WTC11 (cell line): ENCODE data around the gene PRKN. TPM values are rescaled to one million over a fixed set of nuclear protein-coding genes. Genes with fewer than 3 reads are reported as not detected.
A peak's percentile ranks its signal among the peaks of the same experiment; 100 is the strongest.

ENCODE experiments used
- ATAC-seq: fragments of 200-7000 bp; cut with Tn5 transposase; 2 replicates; pipeline ENCODE4 v1.10.0; 2021; ENCODE audit warnings: mild to moderate bottlenecking, moderate library complexity
- CTCF ChIA-PET: fragments of 300-600 bp; sonication (Branson Sonifier 250); formaldehyde crosslinking; loops from one replicate; lab custom pipeline; 2021; ENCODE audit warnings: antibody characterized with exemption; lab: Charles Lee
- POLR2A ChIA-PET: fragments of 350-600 bp; sonication (Branson Sonifier 250); formaldehyde crosslinking; loops from one replicate; lab custom pipeline; 2021; ENCODE audit warnings: antibody characterized with exemption; lab: Charles Lee
- DNase-seq: peaks from one replicate; pipeline ENCODE4 v3.0.0; 2021; ENCODE audit warnings: low spot score
- H3K27ac Mint-ChIP-seq: 2 replicates; pipeline ENCODE4 v1.8.0; 2021; ENCODE audit warnings: mixed read lengths
- H3K27me3 Mint-ChIP-seq: 2 replicates; pipeline ENCODE4 v1.8.0; 2021; ENCODE audit warnings: low read depth, mild to moderate bottlenecking, moderate library complexity, mixed read lengths
- H3K36me3 Mint-ChIP-seq: 2 replicates; pipeline ENCODE4 v1.8.0; 2021; ENCODE audit warnings: mixed read lengths
- H3K4me1 Mint-ChIP-seq: 2 replicates; pipeline ENCODE4 v1.8.0; 2022; ENCODE audit warnings: mixed read lengths
- H3K4me3 Mint-ChIP-seq: 2 replicates; pipeline ENCODE4 v1.8.0; 2021; ENCODE audit warnings: mild to moderate bottlenecking, moderate library complexity, mixed read lengths
- H3K9me3 Mint-ChIP-seq: 2 replicates; pipeline ENCODE4 v1.8.0; 2021; ENCODE audit warnings: mixed read lengths
- AFF4 ChIP-seq: sonication (generic); formaldehyde crosslinking; IDR thresholded peaks from 2 replicates; pipeline ENCODE4 v1.8.1; 2023; ENCODE audit warnings: mild to moderate bottlenecking, missing genetic modification reagents, borderline replicate concordance
- EMX1 ChIP-seq: fragments of 250-450 bp; sonication (Bioruptor Pico); IDR thresholded peaks from 2 replicates; pipeline ENCODE4 v1.8.0; 2021; ENCODE audit warnings: mild to moderate bottlenecking
- ETV6 ChIP-seq: sonication (generic); formaldehyde crosslinking; IDR thresholded peaks from 2 replicates; pipeline ENCODE4 v1.8.1; 2022; ENCODE audit warnings: mild to moderate bottlenecking, missing genetic modification reagents
- GTF2I ChIP-seq: fragments of 250-450 bp; sonication (Bioruptor Pico); conservative IDR thresholded peaks from 2 replicates; pipeline ENCODE4 v1.4.0; 2021; ENCODE audit warnings: mild to moderate bottlenecking
- JAZF1 ChIP-seq: fragments of 250-450 bp; sonication (Bioruptor Pico); IDR thresholded peaks from 2 replicates; pipeline ENCODE4 v1.9.0; 2021; ENCODE audit warnings: moderate library complexity, mild to moderate bottlenecking, inconsistent platforms
- NFE2L1 ChIP-seq: sonication (generic); formaldehyde crosslinking; IDR thresholded peaks from 2 replicates; pipeline ENCODE4 v1.8.1; 2023; ENCODE audit warnings: missing genetic modification reagents
- NFYB ChIP-seq: sonication (generic); formaldehyde crosslinking; conservative IDR thresholded peaks from 2 replicates; pipeline ENCODE4 v1.8.0; 2022; ENCODE audit warnings: low read depth, missing genetic modification reagents
- NR2C2 ChIP-seq: sonication (generic); formaldehyde crosslinking; IDR thresholded peaks from 2 replicates; pipeline ENCODE4 v1.8.0; 2022; ENCODE audit warnings: mild to moderate bottlenecking, missing genetic modification reagents
- SP1 ChIP-seq: sonication (generic); formaldehyde crosslinking; conservative IDR thresholded peaks from 2 replicates; pipeline ENCODE4 v1.8.1; 2022; ENCODE audit warnings: missing genetic modification reagents
- TCF7 ChIP-seq: sonication (generic); formaldehyde crosslinking; IDR thresholded peaks from 2 replicates; pipeline ENCODE4 v1.8.0; 2022; ENCODE audit warnings: mild to moderate bottlenecking, low read depth, missing genetic modification reagents, moderate library complexity
- USF2 ChIP-seq: sonication (generic); formaldehyde crosslinking; IDR thresholded peaks from 2 replicates; pipeline ENCODE4 v1.8.1; 2023; ENCODE audit warnings: mild to moderate bottlenecking, missing genetic modification reagents, moderate library complexity
- ZNF138 ChIP-seq: sonication (generic); formaldehyde crosslinking; conservative IDR thresholded peaks from 2 replicates; pipeline ENCODE4 v1.8.1; 2022; ENCODE audit warnings: mild to moderate bottlenecking, moderate library complexity, missing genetic modification reagents
- ZNF281 ChIP-seq: sonication (generic); formaldehyde crosslinking; IDR thresholded peaks from 2 replicates; pipeline ENCODE4 v1.8.0; 2023; ENCODE audit warnings: mild to moderate bottlenecking, missing genetic modification reagents
- total RNA-seq: library from RNA; stranded (reverse); gene quantifications from 3 replicates; pipeline ENCODE4 v1.2.3, GENCODE V29; 2021
- TF ChIP-seq, protein P1 (sequence below): sonication (generic); formaldehyde crosslinking; IDR thresholded peaks from 2 replicates; pipeline ENCODE4 v1.8.0; 2022; ENCODE audit warnings: mild to moderate bottlenecking, missing genetic modification reagents
- TF ChIP-seq, protein P2 (sequence below): sonication (generic); formaldehyde crosslinking; IDR thresholded peaks from 2 replicates; pipeline ENCODE4 v1.8.1; 2023; ENCODE audit warnings: mild to moderate bottlenecking, moderate library complexity, missing genetic modification reagents

Gene PRKN
- total RNA-seq, 1 experiment from 2014 or later, result 0.59 TPM

DNA sequence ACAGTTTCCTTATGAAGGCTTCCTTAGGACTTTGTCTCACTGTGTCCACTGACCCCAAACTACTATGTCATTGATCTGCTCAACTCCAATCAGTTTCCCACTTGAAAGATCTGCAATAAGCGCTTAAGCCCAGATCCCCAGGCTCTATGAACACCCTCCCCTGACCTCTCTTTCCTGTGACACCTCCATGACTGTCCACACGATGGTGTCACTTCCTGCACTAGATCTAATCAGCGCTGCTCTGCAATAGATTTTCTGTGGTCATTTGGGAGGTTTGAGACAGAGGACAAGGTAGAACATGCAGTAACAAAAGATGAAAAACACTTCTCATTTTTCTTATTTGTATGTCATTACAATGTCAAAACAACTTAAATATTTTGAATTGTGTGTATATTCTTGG is 1149.1 kb downstream of the PRKN start:
- POLR2A ChIA-PET, result no interaction called here
- Mint-ChIP-seq H3K4me1 (no peaks in the 10 kb centered on the region), H3K36me3 (no peaks in the 10 kb centered on the region), H3K9me3 (no peaks in the 10 kb centered on the region), H3K4me3 (no peak overlapping the region), H3K27me3 (no peaks in the 10 kb centered on the region), H3K27ac (no peak overlapping the region)
- CTCF ChIA-PET, result no interaction called here
- ATAC-seq, result no peak
- no peak for TF ChIP-seq JAZF1
- TF ChIP-seq SP1 (CRISPR knock-in tag), result no peak
- TF ChIP-seq NFYB, result no peak
- no peak for DNase-seq

DNA sequence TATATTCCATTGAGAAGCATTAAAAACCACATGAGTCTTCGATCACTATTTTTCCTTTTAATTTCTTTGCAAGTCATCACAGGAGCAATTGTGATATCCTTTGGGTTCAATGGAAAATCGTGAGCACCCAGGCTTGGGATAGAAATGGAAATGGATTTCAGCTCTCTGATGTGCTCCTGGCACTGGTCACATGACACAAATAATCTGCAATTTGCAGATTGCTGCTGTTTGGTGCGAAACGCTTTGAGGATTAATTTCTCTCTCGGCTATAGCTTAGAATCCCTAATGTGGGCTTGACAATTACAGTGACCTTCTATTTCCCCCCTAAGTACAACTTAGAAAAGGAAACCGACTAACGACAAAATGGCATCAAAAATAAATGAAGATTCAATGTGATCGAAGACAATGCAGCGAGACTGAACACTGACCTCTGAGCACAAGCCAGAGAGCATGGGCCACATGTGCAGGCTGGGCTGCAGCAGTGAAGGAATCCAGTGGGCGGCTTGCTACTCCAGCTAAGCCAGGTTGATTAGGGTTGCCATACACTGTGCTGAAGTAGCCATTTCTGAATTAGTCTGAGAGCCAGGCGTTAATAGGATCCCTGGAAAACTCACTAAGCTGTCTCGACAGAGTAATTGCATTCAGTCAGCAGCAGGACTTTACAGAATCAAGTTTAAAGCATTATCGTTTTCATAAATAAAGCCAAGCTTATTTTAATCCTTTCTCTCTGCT is 1151.9 kb downstream of the PRKN start:
- H3K9me3 Mint-ChIP-seq, result peaks cover 14% of the 10 kb centered on the region
- no peaks in the 10 kb centered on the region for H3K27me3 Mint-ChIP-seq
- DNase-seq (no peak), ATAC-seq (peak; percentile 63)
- CTCF ChIA-PET, result no interaction called here
- no peaks in the 10 kb centered on the region for H3K4me1 Mint-ChIP-seq
- TF ChIP-seq ZNF138 (no peak), NFE2L1 (CRISPR knock-in tag) (no peak), USF2 (CRISPR knock-in tag) (peak; percentile 56), ETV6 (CRISPR knock-in tag) (no peak), TCF7 (CRISPR knock-in tag) (no peak)
- TF ChIP-seq, protein P1, sequence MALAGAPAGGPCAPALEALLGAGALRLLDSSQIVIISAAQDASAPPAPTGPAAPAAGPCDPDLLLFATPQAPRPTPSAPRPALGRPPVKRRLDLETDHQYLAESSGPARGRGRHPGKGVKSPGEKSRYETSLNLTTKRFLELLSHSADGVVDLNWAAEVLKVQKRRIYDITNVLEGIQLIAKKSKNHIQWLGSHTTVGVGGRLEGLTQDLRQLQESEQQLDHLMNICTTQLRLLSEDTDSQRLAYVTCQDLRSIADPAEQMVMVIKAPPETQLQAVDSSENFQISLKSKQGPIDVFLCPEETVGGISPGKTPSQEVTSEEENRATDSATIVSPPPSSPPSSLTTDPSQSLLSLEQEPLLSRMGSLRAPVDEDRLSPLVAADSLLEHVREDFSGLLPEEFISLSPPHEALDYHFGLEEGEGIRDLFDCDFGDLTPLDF (CRISPR knock-in tag), result no peak
- no peak overlapping the region for H3K4me3 Mint-ChIP-seq
- POLR2A ChIA-PET, result no interaction called here
- H3K36me3 Mint-ChIP-seq, result 0 out of 2 replicates have a peak, but pooled peaks cover 4% of the 10 kb centered on the region
- H3K27ac Mint-ChIP-seq, result no peak overlapping the region

- TF ChIP-seq NFYB (no peak), ZNF281 (no peak), TCF7 (CRISPR knock-in tag) (no peak)
- ChIA-PET CTCF (no interaction called here), POLR2A (no interaction called here)
- Mint-ChIP-seq H3K36me3 (0 out of 2 replicates have a peak, but pooled peaks cover 4% of the 10 kb centered on the region), H3K9me3 (peaks cover 20% of the 10 kb centered on the region), H3K4me1 (no peaks in the 10 kb centered on the region), H3K27me3 (no peaks in the 10 kb centered on the region), H3K27ac (no peak overlapping the region), H3K4me3 (no peak overlapping the region)
- ATAC-seq, result no peak
- no peak for DNase-seq
Measured at GRCh38 chr6:161568885-161569456, 1158.6 kb downstream of the PRKN start.

DNA sequence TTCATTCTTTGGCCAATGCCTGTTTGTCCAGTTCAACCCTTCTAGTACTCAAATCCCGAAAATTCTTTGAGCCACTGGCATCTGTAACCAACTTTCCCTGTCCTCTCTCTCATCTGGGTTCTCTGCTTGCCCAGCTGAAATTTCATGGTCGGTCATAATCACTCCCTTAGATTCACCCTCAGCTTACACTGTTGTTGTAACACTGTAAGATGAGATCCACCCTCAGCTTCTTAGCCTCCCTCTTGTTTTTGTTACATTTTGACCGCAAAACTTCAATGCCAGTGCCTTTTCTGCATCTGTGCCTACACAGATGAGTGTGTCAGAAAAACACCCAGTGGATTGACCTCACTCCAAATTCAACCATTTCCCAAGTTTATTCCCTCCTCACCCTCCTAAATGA is 1162.6 kb downstream of the PRKN start:
- ChIA-PET CTCF (no interaction called here), POLR2A (no interaction called here)
- no peaks in the 10 kb centered on the region for H3K36me3 Mint-ChIP-seq
- H3K4me1 Mint-ChIP-seq, result no peaks in the 10 kb centered on the region
- H3K27me3 Mint-ChIP-seq, result no peaks in the 10 kb centered on the region
- H3K9me3 Mint-ChIP-seq, result peaks cover 5% of the 10 kb centered on the region; the same call in 1 of the 2 replicates
- no peak overlapping the region for H3K27ac Mint-ChIP-seq
- no peak overlapping the region for H3K4me3 Mint-ChIP-seq
- DNase-seq, result no peak
- no peak for ATAC-seq
- TF ChIP-seq EMX1 (CRISPR knock-in tag) (no peak), GTF2I (no peak), SP1 (CRISPR knock-in tag) (no peak), AFF4 (CRISPR knock-in tag) (no peak), NR2C2 (CRISPR knock-in tag) (no peak)
- TF ChIP-seq, protein P2, sequence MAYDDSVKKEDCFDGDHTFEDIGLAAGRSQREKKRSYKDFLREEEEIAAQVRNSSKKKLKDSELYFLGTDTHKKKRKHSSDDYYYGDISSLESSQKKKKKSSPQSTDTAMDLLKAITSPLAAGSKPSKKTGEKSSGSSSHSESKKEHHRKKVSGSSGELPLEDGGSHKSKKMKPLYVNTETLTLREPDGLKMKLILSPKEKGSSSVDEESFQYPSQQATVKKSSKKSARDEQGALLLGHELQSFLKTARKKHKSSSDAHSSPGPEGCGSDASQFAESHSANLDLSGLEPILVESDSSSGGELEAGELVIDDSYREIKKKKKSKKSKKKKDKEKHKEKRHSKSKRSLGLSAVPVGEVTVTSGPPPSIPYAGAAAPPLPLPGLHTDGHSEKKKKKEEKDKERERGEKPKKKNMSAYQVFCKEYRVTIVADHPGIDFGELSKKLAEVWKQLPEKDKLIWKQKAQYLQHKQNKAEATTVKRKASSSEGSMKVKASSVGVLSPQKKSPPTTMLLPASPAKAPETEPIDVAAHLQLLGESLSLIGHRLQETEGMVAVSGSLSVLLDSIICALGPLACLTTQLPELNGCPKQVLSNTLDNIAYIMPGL (CRISPR knock-in tag), result no peak
